Lung (tissue), 12 donors: ENCODE results near the gene ZSCAN30. TPM values are rescaled to one million over a fixed set of nuclear protein-coding genes. Genes with fewer than 3 reads are reported as not detected.

Experiments used
- ATAC-seq: fragments of 200-7000 bp; cut with Tn5 transposase; one replicate; pipeline ENCODE4 v1.9.1; 2020; ENCODE audit warnings: moderate number of reproducible peaks; ENCODE audit not compliant: insufficient read depth, low FRiP score
- DNase-seq, 3 donors: peaks; one replicate each; pipeline ENCODE4 v3.0.0-alpha.2; 2013 to 2017
- H3K27ac ChIP-seq, 2 donors: one replicate each; pipeline ENCODE4 v1.5.1; 2013; ENCODE audit warnings: mild to moderate bottlenecking in 2 of 2, moderate library complexity in 2 of 2, control low read depth in 1 of 2, inconsistent platforms in 1 of 2, low read depth in 1 of 2, low read length in 1 of 2
- H3K27me3 ChIP-seq, 3 donors: one replicate each; pipeline ENCODE4 v1.5.1; 2013; ENCODE audit warnings: low read length in 2 of 3; ENCODE audit not compliant: control insufficient read depth in 3 of 3, insufficient read depth in 3 of 3
- H3K36me3 ChIP-seq, 4 donors: one replicate each; pipeline ENCODE4 v1.5.1; 2013; ENCODE audit warnings: low read length in 4 of 4, mild to moderate bottlenecking in 1 of 4, moderate library complexity in 1 of 4; ENCODE audit not compliant: control insufficient read depth in 4 of 4, insufficient read depth in 4 of 4
- H3K4me1 ChIP-seq, 5 donors: one replicate each; pipeline ENCODE4 v1.5.1; 2013; ENCODE audit warnings: low read length in 5 of 5, mild to moderate bottlenecking in 2 of 5, moderate library complexity in 1 of 5; ENCODE audit not compliant: control insufficient read depth in 5 of 5, insufficient read depth in 5 of 5
- H3K4me3 ChIP-seq: one replicate; pipeline ENCODE4 v1.5.1; 2013; ENCODE audit warnings: mild to moderate bottlenecking, control low read depth, moderate library complexity
- H3K9ac ChIP-seq, 2 donors: one replicate each; pipeline ENCODE4 v1.5.1; 2013; ENCODE audit warnings: low read length in 2 of 2, control low read depth in 1 of 2; ENCODE audit not compliant: insufficient read depth in 1 of 2
- H3K9me3 ChIP-seq, 4 donors: one replicate each; pipeline ENCODE4 v1.5.1; 2013; ENCODE audit warnings: low read length in 3 of 4, mild to moderate bottlenecking in 1 of 4, moderate library complexity in 1 of 4; ENCODE audit not compliant: control insufficient read depth in 4 of 4, insufficient read depth in 3 of 4
- WGBS, 2 donors: extraction: QIAGEN DNeasy Blood & Tissue Kit; methylation state at CpG; one replicate each; pipeline ENCODE4 v1.1.7; 2013; 5-methylcytosine and 5-hydroxymethylcytosine counted together
- polyA plus RNA-seq, 2 donors: library from polyadenylated mRNA; stranded (reverse); fragments of 200-250 nt; gene quantifications; one replicate each; pipeline ENCODE4 v1.2.1, GENCODE V29; 2013
- total RNA-seq, 2 donors: library from RNA; depleted of rRNA in 1 of 2; stranded (reverse); fragments of >200 nt in 1 of 2; gene quantifications; one replicate each; pipeline ENCODE4 v1.2.1, GENCODE V29; 2014 to 2021
- TF ChIP-seq, protein P1 (sequence below): IDR thresholded peaks from 2 replicates; pipeline ENCODE4 v1.5.1; 2012; ENCODE audit warnings: mild to moderate bottlenecking; ENCODE audit errors: control extremely low read depth, extremely low read depth
- donor health status: control.
- donor health status: control.
- donor health status: Bipolar disorder and iron deficiency.
- donor health status: healthy.
- donor health status: DM: yes; HTN: yes; CAD: no.

ZSCAN30 gene
- total and polyA plus RNA-seq, 4 donors = 5.7 to 42.6 (median 12.1) TPM

- 95 to 96% methylated on average over 3 of the region's 3 CpGs for WGBS, 2 donors
- H3K9ac ChIP-seq = no peak overlapping the region
- TF ChIP-seq, protein P1, sequence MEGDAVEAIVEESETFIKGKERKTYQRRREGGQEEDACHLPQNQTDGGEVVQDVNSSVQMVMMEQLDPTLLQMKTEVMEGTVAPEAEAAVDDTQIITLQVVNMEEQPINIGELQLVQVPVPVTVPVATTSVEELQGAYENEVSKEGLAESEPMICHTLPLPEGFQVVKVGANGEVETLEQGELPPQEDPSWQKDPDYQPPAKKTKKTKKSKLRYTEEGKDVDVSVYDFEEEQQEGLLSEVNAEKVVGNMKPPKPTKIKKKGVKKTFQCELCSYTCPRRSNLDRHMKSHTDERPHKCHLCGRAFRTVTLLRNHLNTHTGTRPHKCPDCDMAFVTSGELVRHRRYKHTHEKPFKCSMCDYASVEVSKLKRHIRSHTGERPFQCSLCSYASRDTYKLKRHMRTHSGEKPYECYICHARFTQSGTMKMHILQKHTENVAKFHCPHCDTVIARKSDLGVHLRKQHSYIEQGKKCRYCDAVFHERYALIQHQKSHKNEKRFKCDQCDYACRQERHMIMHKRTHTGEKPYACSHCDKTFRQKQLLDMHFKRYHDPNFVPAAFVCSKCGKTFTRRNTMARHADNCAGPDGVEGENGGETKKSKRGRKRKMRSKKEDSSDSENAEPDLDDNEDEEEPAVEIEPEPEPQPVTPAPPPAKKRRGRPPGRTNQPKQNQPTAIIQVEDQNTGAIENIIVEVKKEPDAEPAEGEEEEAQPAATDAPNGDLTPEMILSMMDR = no peak
- ATAC-seq (no peak), DNase-seq (no peak)
- H3K36me3 ChIP-seq = peaks cover 0 to 6% (median under 1%) of the 10 kb centered on the region in 4 donors
- no peak overlapping the region for H3K4me3 ChIP-seq
- no peaks in the 10 kb centered on the region for H3K27me3 ChIP-seq
- H3K27ac ChIP-seq = no peak overlapping the region
- H3K4me1 ChIP-seq = no peaks in the 10 kb centered on the region
- H3K9me3 ChIP-seq = peaks cover 0 to 2% (median 2%) of the 10 kb centered on the region in 4 donors
Measured at GRCh38 chr18:35276267-35276666, 13.8 kb downstream of the ZSCAN30 start.

DNA sequence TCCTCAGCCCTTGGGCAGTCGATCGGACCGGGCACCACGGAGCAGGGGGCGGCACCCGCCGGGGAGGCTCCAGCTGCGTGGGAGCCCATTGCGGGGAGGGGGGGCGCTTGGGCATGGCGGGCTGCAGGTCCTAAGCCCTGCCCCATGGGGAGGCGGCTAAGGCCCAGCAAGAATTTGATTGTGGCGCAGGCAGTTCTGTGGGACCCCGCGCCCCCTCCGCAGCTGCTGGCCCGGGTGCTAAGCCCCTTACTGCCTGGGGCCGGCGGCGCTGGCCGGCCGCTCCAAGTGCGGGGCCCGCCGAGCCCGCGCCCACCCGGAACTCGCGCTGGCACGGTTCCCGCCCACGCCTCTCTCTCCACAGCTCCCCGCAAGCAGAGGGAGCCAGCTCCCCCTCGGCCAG, 18.4 kb downstream of the ZSCAN30 start:
- H3K36me3 ChIP-seq = peaks cover 0 to 6% (median 1%) of the 10 kb centered on the region in 4 donors
- TF ChIP-seq, protein P1 = no peak
- H3K27ac ChIP-seq = no peak overlapping the region
- H3K4me3 ChIP-seq = no peak overlapping the region
- DNase-seq = no peak
- ATAC-seq = no peak
- peaks cover 0 to 5% (median 3%) of the 10 kb centered on the region in 4 donors for H3K9me3 ChIP-seq
- H3K27me3 ChIP-seq = no peaks in the 10 kb centered on the region
- peaks cover 0 to 3% (median 0%) of the 10 kb centered on the region in 5 donors for H3K4me1 ChIP-seq
- WGBS, 2 donors = 92 to 98% methylated on average over 34 to 35 of the region's 35 CpGs
- H3K9ac ChIP-seq = no peak overlapping the region

- H3K9me3 ChIP-seq = peaks cover 0 to 5% (median 3%) of the 10 kb centered on the region in 4 donors
- DNase-seq (no peak), ATAC-seq (no peak)
- WGBS, 2 donors = 42 to 69% methylated on average over 2 of the region's 2 CpGs
- no peaks in the 10 kb centered on the region for H3K27me3 ChIP-seq
- TF ChIP-seq, protein P1 = no peak
- H3K9ac ChIP-seq = no peak overlapping the region
- H3K36me3 ChIP-seq = peaks cover 0 to 6% (median 3%) of the 10 kb centered on the region in 4 donors
- peaks cover 0 to 3% (median 0%) of the 10 kb centered on the region in 5 donors for H3K4me1 ChIP-seq
- H3K27ac ChIP-seq = no peak overlapping the region
- H3K4me3 ChIP-seq = no peak overlapping the region
Measured at GRCh38 chr18:35268821-35269220, 21.2 kb downstream of the ZSCAN30 start.

GRCh38 chr18:35267809-35268208, 22.2 kb downstream of the ZSCAN30 start:
- ATAC-seq (no peak), DNase-seq (peak in 1 of 3 donors; percentile 36)
- Histone ChIP-seq H3K4me1 (peaks cover 0 to 3% (median 0%) of the 10 kb centered on the region in 5 donors), H3K36me3 (peaks cover 2 to 8% (median 4%) of the 10 kb centered on the region in 4 donors), H3K27me3 (no peaks in the 10 kb centered on the region), H3K27ac (peak overlapping the region in 1 of 2 donors; percentile 52), H3K4me3 (peak overlapping the region; percentile 49), H3K9me3 (peaks cover 0 to 4% (median 1%) of the 10 kb centered on the region in 4 donors), H3K9ac (peak overlapping the region; percentile 26 to 28)
- WGBS, 2 donors = 38 to 41% methylated on average over 30 of the region's 30 CpGs
- TF ChIP-seq, protein P1 = no peak
